GM12865 (cell line): ENCODE measurements around the gene ZNF764.
"Not testable (repeated sequence)": the region's sequence is repeated elsewhere in the genome, so short reads cannot be mapped to it uniquely, and the experiment has no call there.

Experiments
- DNase-seq: peaks from one replicate; pipeline ENCODE4 v3.0.0; 2010; ENCODE audit warnings: low read depth
- H3K4me3 ChIP-seq: 2 replicates; pipeline ENCODE4 v1.5.1; 2011; ENCODE audit warnings: mild to moderate bottlenecking, low read depth, low read length, control low read depth
- CTCF ChIP-seq: IDR thresholded peaks from 2 replicates; pipeline ENCODE4 v1.5.1; 2011; ENCODE audit warnings: low read length, control low read depth, low read depth, inconsistent platforms; ENCODE audit not compliant: insufficient read depth; ENCODE audit errors: missing control alignments

ZNF764 gene

GRCh38 chr16:30524575-30525568, 33.3 kb downstream of the ZNF764 start:
- no peak overlapping the region for H3K4me3 ChIP-seq
- no peak for DNase-seq

GRCh38 chr16:30523768-30524574, 34.2 kb downstream of the ZNF764 start:
- TF ChIP-seq CTCF, result no peak
- no peak overlapping the region for H3K4me3 ChIP-seq
- DNase-seq, result no peak

More at GRCh38 chr16:30524575-30525568, 33.3 kb downstream of the ZNF764 start:
- no peak for TF ChIP-seq CTCF

- not testable (repeated sequence) for DNase-seq, H3K4me3 ChIP-seq
Observed at GRCh38 chr16:30522702-30523463, 35.3 kb downstream of the ZNF764 start.

- no peak for TF ChIP-seq CTCF
- DNase-seq, result no peak
- no peak overlapping the region for H3K4me3 ChIP-seq
Observed at GRCh38 chr16:30521873-30522641, 36.1 kb downstream of the ZNF764 start.

GRCh38 chr16:30521476-30521872, 36.7 kb downstream of the ZNF764 start:
- no peak for DNase-seq
- no peak overlapping the region for H3K4me3 ChIP-seq
- TF ChIP-seq CTCF, result no peak

- DNase-seq, result no peak
- TF ChIP-seq CTCF, result no peak
- H3K4me3 ChIP-seq, result no peak overlapping the region
Observed at GRCh38 chr16:30519120-30520049, 38.8 kb downstream of the ZNF764 start.
